HG02870 (cell line): Measurements from ENCODE around the gene RGS3.

ENCODE experiments used
- ATAC-seq: cut with Tn5 transposase; IDR thresholded peaks from one replicate; pipeline ENCODE4 v1.9.1; 2021; ENCODE audit warnings: mild to moderate bottlenecking, moderate library complexity; ENCODE audit not compliant: unreplicated experiment

RGS3 gene

DNA sequence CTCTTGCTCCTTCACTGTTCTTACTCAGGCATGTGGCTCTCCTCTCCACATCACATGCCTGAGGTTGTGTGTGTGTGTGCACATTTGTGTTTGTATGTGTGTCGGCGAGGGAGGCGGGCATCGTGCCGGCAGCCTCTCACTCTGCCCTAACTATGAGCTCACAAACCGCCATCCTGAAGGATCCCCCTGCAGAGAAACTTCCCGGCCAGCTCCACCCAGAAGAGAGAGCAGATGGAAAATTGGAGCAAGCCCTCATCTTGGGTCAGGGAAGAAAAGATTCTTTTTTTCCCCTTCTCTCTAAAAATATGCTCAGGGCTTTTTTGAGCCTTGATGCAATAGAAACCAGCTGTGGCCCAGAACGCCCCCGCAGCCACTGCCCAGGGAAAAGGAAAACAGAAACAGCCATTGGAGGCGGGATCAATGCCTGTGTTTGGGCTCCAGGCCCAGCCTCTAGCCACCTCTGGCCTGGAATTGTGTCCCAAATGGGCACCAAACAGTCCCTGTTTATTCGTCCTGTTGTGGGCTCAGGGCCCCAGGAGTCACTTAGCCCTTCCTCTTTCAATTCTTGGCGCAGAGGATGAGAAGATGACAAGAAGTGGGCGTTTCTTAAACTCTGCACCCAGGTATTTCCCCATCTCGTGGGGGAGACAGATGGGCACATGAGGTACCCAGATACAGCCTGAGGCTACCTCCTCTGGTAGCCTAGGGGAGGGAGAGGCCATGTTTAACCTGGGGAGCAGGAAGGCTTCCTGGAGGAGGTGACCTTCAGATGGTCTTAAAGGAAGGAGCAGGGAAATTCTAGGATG lies 151.5 kb downstream of the RGS3 start:
- peak; percentile 54 for ATAC-seq

DNA sequence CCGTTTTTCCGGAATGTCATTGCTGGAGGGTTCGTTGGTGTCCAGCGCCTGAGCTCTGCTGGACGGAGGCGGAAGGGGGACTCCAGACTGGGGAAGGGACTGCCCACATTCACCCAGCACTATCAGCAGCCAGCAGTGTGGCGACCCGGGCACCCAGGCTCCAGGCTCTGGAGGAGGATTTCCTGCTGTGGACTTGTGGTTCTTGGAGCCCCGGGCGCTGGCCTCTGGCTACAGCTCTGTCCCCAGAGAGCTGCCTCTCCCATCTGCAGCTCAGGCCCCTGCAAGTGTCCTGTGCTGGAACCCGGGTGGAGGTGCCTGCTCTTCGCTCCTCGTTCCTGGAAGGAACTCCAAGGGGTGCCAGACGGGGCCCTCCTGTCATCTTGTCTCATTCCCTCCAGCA lies 152.6 kb downstream of the RGS3 start:
- ATAC-seq: no peak

DNA sequence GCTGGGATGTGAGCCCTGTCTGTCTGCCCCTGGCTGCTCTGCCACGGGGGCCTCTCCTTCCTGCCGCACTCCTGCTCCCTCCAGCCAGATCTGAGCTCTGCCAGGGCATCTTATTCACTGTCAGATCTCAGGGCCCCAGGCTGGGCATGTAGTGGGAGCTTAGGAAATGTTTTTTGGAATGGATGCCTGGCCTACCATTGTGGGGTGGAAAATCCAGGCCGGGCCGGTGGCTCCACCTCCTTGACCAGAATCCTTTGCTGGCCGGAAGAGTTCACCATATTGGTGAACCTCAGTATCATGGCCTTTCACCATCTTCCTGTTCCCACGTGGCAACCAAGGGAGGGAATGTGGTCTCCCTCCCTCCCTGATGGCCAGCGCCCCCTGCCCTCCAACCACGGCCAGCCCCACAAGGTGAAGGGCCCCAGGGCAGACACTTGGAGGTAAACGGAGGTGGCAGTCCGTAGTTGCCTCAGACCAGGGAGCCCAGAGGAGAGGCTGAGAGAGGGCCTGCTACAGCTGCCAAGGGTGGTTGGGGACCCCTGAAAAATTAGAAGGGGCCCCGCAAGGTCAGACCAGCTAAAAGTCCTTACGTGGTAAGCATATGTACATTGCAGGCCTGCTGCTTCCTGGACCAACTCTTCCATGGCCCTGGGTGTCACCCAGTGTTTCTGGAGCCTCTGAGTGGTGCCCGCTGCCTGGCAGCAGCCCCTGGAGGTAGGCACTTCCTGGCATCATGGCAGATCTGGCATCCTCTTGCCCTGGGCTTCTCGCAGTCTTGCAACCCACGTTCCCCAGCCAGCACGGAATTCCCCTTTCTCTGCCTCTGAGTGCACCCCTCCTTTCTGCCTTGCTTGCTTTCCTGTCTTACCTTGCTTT lies 153.3 kb downstream of the RGS3 start:
- no peak for ATAC-seq

DNA sequence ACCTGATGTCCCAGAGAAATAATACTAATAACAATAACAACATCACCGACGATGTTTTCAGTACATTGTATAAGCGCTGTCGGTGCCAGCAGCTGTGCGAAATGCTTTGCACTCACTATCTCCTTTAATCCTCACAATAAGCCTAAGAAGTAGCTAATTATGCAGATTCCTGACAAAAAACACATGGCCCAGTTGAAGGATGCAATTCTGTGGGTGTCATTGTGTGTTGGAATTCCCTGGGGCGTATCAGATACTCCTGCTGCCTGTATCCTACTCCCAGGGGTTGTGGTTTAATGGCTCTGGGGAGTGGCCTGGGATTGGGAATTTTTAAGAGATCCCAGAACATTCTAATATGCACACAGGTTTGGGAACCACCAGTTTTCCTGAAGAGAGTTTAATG lies 154.0 kb downstream of the RGS3 start:
- no peak for ATAC-seq

DNA sequence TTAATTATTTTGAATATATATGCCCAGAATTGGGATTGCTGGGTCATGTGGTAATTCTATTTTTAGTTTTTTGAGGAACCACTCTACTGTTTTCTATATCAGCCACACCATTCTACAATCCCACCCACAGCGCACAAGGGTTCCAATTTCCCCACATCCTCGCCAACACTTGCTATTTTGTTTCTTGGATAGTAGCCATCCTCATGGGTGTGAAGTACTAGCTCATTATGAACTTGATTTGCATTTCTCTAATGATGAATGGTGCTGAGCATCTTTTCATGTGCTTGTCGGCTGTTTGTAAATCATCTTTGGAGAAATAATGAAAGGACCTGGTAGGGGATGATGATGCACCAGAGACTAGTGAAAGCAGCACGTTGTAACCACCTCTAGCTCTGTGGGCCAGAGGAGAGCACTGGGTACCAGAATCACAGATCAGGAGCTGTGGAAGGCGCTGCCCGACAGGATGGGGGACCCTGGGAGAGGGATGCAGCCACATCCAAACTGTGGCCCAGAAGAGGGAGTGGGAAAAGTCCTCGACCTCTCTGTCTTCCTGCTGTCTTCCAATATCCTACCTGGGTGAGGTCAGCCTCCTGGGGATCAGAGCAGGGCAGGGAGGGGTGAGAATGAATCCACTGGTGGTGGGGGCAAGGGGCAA lies 155.4 kb downstream of the RGS3 start:
- ATAC-seq: no peak

DNA sequence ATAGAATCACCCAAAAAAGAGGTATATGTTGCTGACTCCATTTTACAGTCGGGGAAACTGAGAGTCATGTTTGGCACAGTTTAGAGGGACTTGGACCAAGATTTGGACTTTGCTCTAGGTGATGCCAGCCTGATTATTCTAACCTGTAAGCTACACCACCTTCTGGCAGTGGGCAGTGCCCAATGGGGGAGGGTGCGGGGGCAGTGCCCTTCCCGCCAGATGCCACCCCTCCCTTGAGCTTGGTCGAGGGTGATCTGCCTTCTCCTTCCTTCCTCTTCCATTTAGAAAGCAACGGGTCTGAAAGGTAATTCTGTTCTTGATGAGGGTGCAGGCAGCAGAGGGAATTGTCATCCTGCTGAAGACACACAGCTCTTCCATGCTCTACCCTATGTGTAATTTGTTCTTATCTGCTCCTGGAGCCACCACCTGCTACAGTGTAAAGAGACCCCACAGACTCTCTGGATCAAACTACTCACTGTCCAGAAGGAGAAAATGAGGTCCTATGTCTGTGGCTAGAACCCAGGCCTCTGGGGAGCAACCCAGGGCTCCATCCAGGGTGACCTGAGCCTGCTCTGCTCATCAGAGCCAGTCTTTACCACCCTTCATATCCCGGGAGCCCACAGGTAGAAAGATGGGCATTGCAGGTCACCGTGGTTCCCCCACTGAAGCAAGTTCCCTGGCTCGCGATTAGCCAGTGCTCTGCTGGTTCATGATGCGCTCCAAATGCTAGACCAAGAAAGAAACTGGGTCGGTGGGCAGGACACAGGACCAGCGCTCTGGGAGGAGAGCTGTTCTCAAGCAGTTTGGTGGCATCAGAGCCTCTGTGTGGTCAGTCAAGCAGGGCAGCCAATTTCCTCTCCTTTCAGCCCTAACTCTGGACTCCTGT lies 156.2 kb downstream of the RGS3 start:
- ATAC-seq: no peak

DNA sequence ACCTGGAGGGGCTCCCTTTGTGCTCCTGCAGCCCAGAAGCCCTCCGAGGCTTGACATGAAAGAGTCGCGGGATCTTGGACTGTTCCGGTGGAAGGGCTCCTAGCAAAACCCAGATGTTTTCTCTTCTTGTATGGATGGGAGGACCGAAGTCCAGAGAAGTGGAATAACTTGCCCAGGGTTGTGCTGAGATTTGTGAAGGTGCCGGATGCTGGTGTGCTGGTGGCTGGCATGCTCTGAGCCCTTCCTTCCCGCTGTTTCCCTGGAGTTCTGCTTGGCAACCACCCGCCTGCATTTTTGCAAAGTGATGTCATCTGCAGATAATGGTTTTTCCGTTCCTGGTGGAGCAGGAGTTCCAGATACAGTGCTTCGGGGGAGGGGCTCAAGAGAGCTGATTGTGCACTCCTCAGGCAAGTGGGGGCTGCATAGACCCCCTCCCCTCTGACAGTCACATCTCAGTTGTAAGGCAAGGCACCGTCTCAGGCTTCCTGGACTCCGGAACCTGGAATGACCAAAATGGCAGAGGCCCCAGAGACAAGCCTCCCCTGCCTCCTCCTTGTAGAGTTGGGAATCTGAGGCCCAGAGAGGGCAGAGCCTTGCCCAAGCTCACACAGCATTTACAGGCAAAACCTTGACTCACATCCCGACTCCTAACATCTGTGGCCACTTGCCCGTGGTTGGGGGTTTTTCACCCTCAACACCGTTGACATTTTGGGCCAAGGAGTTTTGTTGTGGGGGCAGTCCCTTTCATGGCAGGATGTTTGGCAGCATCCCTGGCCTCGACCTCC lies 157.0 kb downstream of the RGS3 start:
- no peak for ATAC-seq

DNA sequence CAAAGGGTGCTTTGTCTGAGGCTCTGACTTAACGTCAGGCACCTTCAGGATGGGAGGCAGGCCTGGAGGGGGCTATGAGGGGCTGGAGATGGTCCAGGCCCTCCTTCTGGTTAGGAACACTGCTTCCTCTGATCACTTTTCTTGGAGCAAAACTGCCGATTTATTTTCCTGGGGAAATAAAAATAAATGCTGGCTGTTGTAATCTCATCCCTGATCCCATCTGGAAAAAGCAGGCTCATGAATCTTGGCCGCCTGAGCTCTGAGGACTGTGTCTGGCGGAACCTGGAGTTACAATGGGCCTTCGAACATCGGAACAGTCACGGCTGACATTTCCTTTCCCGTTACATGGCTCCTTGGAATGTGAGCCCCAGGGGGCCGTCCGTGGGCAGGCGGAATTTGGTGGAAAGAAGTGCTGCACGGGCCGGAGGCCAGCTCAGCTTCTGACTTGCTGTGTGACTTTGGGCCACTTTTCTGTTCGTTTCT lies 157.8 kb downstream of the RGS3 start:
- no peak for ATAC-seq

DNA sequence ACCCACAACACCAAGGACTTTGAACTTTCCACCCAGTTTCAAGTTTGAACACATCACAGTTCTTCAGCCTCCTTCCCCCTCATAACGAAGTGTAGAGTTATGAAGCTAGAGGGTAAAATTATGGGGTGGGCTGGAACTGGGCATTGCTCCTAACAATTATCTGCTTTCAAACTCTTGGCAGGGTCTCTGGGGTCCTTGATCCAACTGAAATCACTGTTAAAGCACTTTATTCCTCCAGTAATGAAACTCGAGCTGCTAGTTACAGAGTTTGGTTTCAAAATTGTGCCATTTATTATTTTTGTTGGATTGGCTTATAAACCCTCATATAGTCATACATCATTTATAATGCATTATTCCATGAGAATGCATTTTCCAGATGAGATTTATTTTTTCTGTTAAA lies 158.5 kb downstream of the RGS3 start:
- no peak for ATAC-seq

DNA sequence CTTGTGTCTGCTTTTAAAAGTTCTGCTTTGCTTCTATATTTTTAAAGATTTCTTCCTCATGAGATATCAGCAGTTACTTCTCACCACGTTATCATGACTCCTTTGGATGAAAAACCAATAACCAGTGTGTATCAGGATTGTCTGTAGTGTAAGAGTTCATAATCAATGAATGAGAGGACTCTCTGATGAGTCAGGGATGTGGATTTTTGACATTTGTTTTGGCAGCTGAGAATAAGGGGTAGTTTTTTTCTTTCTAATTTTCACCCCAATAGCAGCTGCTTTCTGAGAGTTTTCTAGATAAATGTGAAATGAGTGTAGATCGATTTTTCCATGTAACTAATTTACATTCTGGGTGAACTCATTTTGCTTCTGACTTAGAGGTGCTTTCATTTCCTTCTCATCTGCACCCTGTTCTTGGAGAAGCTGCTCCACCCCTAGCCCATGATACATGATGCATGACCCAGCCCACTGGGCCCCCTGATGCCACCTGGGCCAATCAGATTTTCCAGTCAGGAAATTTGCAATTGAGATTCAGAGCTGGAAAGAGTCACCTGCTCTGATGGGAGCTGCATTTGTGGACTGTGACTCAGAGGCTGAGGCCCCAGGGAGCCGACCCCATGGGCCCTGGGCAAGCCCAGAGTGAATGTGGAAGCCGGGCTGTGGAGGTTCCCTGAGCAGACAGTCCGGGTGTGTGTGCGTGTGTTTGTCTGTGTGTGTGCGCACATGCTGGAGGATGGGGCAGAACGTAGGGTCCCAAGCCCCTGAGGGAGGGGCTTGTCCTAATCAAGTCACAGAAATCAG lies 159.3 kb downstream of the RGS3 start:
- ATAC-seq: peak; percentile 72

DNA sequence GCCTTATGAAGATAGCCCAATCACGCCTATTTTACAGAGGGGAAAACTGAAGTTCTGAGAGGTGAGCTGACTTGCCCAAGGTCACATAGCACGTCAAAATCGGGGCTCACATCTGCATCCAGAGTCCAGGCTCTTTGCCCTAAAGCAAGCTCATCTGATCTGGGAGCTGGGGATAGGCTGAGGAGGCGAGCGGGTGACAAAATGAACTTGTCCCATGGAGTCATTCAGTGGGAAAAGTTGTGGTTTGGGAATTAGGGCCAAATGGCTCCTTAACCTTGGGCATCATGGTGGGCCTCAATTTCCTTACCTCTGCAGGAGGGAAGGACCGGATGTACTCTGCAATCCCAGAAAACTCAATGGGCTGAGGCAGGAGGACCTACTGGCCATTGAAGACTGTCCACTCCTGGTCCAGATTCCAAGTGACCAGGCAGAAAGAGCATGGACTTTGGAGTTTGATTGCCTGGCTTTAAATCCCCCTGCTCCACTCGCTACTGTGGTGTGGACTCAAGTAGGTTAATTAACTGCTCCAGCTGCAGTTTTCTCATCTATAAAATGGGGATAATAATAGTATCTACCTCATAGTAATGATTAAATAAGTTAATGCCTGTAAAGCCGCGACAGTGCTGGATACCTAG lies 160.4 kb downstream of the RGS3 start:
- no peak for ATAC-seq

DNA sequence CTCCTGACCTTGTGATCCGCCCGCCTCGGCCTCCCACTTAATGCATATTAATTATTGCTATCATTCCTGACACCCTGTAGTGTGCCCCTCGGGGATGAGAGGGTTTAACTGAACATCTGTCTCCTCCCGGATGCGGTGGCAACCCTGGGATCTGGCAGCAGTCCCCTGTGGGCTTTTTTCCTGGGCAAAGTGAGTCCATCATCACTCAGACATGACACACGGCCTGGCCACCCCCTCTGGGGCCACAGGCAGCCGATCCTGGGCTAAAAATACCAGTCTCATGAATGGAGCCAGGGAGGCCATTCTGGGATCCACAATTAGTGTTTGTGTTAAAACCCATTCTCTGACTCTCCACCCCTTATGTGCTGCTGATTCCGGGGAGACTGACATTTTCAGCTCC lies 161.2 kb downstream of the RGS3 start:
- no peak for ATAC-seq

DNA sequence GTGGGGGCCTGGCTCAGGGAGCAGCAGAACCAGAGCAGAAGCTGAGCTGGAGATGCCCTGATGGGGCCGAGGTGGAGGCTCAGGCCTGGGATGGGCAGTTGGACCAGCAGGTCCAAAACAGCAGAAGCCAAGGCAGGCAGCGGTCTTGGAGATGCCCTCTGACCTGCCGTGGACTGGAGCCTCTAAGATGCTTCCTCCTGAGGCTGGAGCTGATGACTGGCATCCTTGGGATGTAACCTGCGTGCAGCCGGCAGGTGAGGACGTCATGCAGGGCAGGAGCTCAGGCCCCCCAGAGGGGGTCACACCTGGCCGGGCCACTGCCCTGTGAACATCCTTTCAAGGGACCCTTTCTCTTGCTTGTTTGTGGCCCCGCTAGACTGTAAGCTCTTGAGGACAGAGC lies 162.0 kb downstream of the RGS3 start:
- ATAC-seq: no peak

DNA sequence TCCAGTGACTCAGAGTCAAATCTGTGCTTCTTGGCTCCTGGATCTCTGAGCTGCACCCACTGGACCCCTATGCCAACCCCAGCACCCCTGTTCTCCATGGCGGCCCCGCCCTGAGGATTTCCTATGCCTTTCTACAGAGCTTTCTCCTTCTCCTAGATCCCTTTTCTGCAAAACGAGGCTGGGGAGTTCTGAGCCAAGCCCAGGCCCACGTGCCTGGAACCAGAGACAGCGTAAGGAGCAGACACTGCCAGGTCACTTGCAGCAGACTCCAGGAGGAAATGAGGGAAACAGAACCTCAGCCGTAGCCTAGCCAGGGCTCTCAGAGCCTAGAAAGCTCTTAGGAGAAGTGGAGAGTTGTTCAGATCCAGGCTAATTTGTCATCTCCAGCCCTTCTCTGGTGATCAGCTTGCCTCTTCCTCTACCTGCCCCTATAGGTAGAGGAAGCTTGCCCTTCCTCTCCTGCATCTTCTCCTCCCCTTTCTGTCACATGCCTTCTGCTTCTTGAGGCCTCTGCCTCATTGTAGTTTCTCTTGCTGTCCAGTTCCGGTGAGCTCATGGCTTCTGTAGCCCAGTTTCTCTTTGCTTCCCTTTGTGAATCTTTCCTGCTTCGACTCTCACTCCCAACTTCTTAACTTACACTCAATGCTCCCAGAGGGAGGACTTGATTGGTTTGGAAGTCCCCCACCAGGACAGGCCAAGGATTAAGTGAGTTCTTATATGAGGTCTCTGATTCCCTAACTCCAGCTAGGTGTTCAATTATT lies 163.4 kb downstream of the RGS3 start:
- no peak for ATAC-seq

DNA sequence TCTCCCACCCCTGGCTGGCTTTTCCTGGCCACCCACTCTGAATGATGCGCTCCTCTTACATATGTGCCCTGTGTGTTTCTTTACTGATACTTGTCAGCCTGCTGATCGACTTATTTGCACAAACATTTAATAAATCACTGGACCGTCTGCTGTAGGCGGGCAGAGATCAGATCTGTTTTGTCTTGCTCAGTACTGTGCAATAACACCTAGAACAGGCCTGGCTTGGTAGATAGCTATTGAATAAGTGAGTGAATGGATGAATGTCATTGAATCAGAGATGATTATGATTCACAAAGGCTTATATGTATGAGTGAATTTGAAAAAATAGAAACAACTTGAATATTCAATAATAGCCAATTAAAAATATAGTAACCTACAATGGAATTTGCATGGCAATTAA lies 165.1 kb downstream of the RGS3 start:
- no peak for ATAC-seq

DNA sequence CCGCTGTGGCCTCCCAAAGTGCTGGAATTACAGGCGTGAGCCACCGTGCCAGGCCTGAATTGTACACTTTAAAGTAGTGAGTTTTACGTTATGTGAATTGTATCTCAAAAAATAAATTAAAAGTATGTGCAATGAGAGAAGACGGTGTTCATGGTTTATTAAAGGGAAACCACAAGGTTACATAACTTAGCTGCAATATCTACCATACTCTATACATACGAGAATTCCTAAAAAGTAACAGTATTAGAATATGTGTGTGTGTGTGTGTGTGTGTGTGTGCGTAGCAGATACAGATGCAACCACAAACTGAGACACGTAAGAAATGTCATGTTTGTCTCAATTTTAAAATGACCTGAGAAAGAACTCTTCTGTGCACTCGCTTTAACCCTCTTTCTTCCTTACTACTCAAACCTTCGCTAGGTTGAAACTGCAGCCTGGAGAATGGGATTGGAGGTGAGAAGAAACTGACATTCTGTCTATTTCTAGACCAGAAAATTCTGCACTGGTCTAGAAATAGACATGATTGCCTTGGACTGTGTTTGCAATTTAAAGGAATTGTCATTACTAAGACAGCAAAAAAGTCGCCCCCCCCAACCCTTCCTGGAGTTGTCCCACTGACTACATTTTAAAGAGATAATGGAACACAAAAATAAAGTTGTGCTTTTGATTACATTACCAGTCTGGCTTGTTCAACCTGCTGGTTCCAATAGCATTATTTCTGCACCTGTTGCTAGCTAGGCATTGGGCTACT lies 167.0 kb downstream of the RGS3 start:
- ATAC-seq: no peak

DNA sequence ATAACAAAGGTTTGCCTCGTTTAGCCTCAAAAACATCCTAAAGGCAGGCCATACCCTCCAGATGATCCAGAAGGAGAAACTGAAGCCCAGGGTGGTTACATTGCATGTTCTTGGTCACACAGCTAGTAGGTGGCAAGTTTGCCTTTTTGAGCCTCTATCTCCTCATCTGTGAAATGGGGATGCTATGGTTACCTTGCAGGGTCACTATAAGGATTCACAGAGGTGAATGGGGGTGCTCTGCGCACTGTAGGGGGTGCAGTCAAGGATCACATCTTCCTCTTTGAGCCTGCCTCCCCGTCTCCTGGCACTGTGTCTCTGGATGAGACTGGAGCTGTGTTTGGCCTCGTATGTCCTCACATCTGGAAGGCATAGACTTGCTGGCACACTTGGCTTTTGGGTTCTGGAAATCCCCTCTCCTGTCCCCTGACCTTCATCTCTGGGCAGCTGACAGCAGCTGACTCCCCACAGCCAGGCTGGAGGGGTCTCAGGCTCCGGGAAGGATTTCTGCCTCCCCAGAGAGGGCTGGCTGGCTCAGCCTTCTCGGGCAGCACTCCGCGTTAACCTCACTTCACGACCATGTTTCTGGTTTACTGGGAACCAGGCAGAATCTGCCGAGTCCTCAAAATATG lies 167.7 kb downstream of the RGS3 start:
- ATAC-seq: no peak
